DMS53 treated with DMSO at 0.1 percent for 48 hours (cell line): ENCODE measurements around the gene SLC12A4.
"Not testable (repeated sequence)": the region's sequence is repeated elsewhere in the genome, so short reads cannot be mapped to it uniquely, and the experiment has no call there.

Experiments
- DNase-seq: peaks from one replicate; lab custom pipeline; 2025; ENCODE audit not compliant: unreplicated experiment; lab: John Stamatoyannopoulos, UW

SLC12A4 gene

GRCh38 chr16:67942510-67943255 is 25.8 kb downstream of the SLC12A4 start:
- DNase-seq, result no peak

- no peak for DNase-seq
These were observed 26.3 kb downstream of the SLC12A4 start for GRCh38 chr16:67942200-67942509.

GRCh38 chr16:67941469-67942199 is 26.8 kb downstream of the SLC12A4 start:
- no peak for DNase-seq

- no peak for DNase-seq
These were observed 27.9 kb downstream of the SLC12A4 start for GRCh38 chr16:67940446-67941089.

- no peak for DNase-seq
These were observed 28.7 kb downstream of the SLC12A4 start for GRCh38 chr16:67939507-67940445.

GRCh38 chr16:67937713-67938112 is 30.7 kb downstream of the SLC12A4 start:
- not testable (repeated sequence) for DNase-seq

- no peak for DNase-seq
These were observed 31.4 kb downstream of the SLC12A4 start for GRCh38 chr16:67936880-67937605.

- peak; percentile 41 for DNase-seq
These were observed 32.1 kb downstream of the SLC12A4 start, which contains the start of gene PSMB10 for GRCh38 chr16:67936124-67936879. TSS of gene PSMB10 (minus strand) at chr16:67936850. CDS start at chr16:67936749, 101 bp downstream.

GRCh38 chr16:67935402-67936123 is 32.9 kb downstream of the SLC12A4 start:
- DNase-seq, result peak; percentile 90

GRCh38 chr16:67935101-67935401 is 33.4 kb downstream of the SLC12A4 start:
- no peak for DNase-seq

GRCh38 chr16:67934306-67935100 is 33.9 kb downstream of the SLC12A4 start:
- DNase-seq, result no peak

GRCh38 chr16:67933805-67934204 is 34.6 kb downstream of the SLC12A4 start:
- DNase-seq, result no peak

- DNase-seq, result no peak
These were observed 36.0 kb downstream of the SLC12A4 start for GRCh38 chr16:67932462-67932840.

GRCh38 chr16:67931712-67932461 is 36.5 kb downstream of the SLC12A4 start, which contains the start of gene CTRL:
TSS of gene CTRL (minus strand) at chr16:67931862. CDS start at chr16:67931852, 10 bp downstream.
- no peak for DNase-seq

GRCh38 chr16:67930678-67931211 is 37.7 kb downstream of the SLC12A4 start:
- no peak for DNase-seq

- no peak for DNase-seq
These were observed 38.2 kb downstream of the SLC12A4 start for GRCh38 chr16:67930191-67930590.
